Glomerular visceral epithelial cell (primary cell): ENCODE data around the gene ARL5B.
A peak's percentile ranks its signal among the peaks of the same experiment; 100 is the strongest.
"Not testable (repeated sequence)": the region's sequence is repeated elsewhere in the genome, so short reads cannot be mapped to it uniquely, and the experiment has no call there.

Source experiments
- DNase-seq: peaks from one replicate; pipeline ENCODE4 v3.0.0-alpha.2; 2016; ENCODE audit errors: extremely low spot score

The ARL5B gene

DNA sequence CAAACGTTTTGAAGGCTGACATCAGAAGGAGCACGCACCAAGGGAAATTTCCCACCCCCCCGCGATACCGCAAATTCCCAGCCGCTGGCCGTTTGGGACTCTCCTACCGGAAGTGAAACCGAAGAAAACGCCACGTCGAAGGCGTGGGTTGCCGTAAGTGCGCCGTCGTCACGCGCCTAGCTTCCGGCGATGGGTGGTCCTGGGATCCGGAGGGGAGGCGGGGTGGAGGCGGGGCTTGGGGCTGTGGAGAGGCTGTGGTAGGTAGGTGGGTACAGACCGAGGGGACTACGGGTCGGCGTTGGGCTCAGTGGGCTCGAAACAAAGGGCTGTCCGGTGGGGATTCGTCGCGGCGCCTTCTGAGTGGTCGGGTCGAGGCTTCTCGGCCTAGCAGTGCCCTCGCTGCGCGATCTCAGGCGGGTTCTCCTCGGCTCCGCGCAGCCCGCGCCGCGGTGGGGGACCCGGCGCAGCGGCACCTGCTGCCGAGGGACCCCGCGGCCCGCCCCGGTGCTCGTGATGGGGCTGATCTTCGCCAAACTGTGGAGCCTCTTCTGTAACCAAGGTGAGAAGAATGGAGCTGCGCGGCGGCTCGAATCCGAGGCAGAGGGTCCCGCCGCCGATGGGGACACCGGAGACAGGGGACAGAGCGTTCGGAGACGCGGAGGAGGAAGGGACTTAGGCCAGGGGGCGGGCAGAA, at the start of gene ARL5B:
Gene ARL5B, plus strand, starts transcription at position 307 of the 694 bp plus-strand sequence. Its CDS starts 207 bp downstream, at position 514.
- DNase-seq, result peak; percentile 98

DNA sequence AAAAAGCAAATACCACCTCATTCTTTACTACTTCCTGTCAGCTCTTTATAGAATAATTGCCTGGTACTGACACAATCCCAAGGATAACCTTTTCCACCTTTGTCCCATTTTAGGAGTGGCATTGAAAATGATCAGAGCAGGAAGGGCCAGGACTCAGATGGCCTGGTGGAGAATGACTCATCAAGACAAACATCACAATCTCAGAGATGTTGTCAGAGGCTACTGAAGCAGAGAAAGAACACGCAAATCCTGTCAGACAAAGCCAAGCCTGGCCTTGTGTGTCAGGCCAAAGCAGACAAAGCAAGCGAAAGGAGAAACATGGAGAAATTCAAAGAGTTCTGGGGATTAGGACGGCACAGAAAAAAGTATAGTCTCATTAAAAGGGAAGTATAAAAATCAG, 48.7 kb upstream of the ARL5B start:
- DNase-seq, result peak; percentile 79

- no peak for DNase-seq
These were observed 48.1 kb upstream of the ARL5B start for GRCh38 chr10:18611168-18611567.

- DNase-seq, result no peak
These were observed 43.6 kb upstream of the ARL5B start for GRCh38 chr10:18615618-18616017.

- no peak for DNase-seq
These were observed 42.9 kb upstream of the ARL5B start for GRCh38 chr10:18616337-18616736.

- no peak for DNase-seq
These were observed 40.2 kb upstream of the ARL5B start for GRCh38 chr10:18619016-18619415.

- no peak for DNase-seq
These were observed 38.4 kb upstream of the ARL5B start for GRCh38 chr10:18620856-18621255.

DNA sequence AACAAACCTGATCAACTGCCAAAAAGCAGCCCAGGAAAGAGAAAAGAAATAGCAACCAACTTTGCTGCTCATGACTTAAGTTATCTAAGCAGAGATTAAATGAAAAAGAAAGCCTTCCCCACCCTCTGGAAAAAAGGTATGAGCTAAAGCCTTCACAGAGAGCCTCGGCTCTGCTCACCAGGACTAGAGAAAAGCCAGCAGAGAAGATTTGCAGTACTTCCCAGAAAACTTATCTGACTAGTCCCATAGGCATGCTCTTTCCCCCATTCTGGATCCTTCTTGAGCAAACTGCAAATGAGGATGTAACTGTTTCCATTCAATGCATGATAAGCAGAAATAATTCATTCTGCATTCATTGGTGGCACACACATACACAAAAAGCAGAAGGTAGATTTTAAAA, 35.6 kb upstream of the ARL5B start:
- DNase-seq, result not testable (repeated sequence)

DNA sequence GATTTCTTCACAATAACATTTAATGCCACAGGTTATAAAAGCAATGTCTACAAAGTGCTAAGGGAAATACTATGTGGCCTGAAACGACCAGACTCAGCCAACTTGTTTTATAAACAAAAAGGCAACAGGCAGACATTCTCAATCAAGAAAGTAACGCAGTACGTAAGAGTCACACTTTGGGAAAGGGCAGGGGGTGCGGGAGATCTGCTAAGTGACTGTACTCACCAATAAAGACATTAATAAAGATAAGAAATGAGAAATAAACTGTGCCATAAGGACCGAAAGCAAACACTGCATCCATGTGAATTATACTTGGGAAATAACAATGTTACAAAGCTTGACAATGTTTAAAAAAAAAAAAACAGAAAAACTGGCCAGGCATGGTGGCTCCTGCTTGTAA, 33.3 kb upstream of the ARL5B start:
- no peak for DNase-seq

DNA sequence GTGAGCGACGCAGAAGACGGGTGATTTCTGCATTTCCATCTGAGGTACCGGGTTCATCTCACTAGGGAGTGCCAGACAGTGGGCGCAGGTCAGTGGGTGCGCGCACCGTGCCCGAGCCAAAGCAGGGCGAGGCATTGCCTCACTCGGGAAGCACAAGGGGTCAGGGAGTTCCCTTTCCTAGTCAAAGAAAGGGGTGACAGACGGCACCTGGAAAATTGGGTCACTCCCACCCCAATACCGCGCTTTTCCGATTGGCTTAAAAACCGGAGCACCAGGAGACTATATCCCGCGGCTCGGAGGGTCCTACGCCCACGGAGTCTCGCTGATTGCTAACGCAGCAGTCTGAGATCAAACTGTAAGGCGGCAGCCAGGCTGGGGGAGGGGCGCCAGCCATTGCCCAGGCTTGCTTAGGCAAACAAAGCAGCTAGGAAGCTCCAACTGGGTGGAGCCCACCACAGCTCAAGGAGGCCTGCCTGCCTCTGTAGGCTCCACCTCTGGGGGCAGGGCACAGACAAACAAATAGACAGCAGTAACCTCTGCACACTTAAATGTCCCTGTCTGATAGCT, 31.7 kb upstream of the ARL5B start:
- DNase-seq, result peak; percentile 72

DNA sequence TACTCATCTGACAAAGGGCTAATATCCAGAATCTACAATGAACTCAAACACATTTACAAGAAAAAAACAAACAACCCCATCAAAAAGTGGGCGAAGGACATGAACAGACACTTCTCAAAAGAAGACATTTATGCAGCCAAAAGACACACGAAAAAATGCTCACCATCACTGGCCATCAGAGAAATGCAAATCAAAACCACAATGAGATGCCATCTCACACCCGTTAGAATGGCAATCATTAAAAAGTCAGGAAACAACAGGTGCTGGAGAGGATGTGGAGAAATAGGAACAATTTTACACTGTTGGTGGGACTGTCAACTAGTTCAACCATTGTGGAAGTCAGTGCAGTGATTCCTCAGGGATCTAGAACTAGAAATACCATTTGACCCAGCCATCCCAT, 26.7 kb upstream of the ARL5B start:
- DNase-seq, result not testable (repeated sequence)

GRCh38 chr10:18635995-18636394, 23.2 kb upstream of the ARL5B start:
- DNase-seq, result no peak

GRCh38 chr10:18637400-18637799, 21.8 kb upstream of the ARL5B start:
- DNase-seq, result not testable (repeated sequence)

GRCh38 chr10:18639719-18640118, 19.5 kb upstream of the ARL5B start:
- not testable (repeated sequence) for DNase-seq

GRCh38 chr10:18647151-18647550, 12.1 kb upstream of the ARL5B start:
- DNase-seq, result no peak

- DNase-seq, result no peak
These were observed 11.3 kb upstream of the ARL5B start for GRCh38 chr10:18647945-18648344.

- no peak for DNase-seq
These were observed 9.8 kb upstream of the ARL5B start for GRCh38 chr10:18649364-18649959.

- DNase-seq, result no peak
These were observed 8.7 kb upstream of the ARL5B start for GRCh38 chr10:18650404-18650997.

DNA sequence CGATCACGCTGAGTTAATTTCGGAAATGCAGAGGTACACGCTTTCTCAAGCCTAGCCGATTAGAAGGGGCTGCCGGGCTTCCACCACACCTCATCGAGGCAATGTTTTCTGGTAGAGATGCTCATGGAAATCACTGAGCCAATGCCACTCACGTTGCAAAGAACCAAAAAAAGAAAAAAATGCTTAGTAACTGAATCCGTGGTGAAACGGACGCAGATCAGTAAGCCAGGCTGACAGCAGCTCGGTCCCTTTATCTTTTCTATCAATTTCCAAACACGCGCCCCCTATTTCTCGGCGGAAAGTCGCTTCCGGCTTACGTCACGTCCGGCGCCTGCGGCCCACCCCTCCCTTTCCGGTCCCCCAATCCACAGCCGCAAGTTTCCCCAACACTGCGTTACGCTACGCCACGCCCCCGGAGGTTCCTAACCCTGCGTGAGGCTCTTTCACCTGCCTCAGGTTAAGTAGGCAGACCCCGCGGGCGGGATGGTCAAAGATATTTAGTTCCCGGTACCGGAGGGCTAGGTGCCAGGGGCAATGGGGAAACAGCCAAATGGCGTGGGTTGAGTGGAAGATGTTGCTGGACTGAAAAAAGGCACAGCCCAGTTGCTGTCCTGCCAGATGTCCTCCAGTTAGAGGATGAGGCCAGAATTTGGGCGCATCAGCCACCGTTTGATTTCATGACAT, 7.8 kb upstream of the ARL5B start, which contains the start of gene NSUN6:
Gene NSUN6, minus strand, starts transcription at position 264 of the 684 bp plus-strand sequence. CDS start 384 bp downstream, outside the sequence.
- DNase-seq, result peak; percentile 82

GRCh38 chr10:18653112-18653511, 6.1 kb upstream of the ARL5B start:
- DNase-seq, result no peak

- DNase-seq, result no peak
These were observed 2.5 kb upstream of the ARL5B start for GRCh38 chr10:18656724-18657123.
